K562 (cell line): Measurements from ENCODE around the gene KBTBD2. TPM values are rescaled to one million over a fixed set of nuclear protein-coding genes. Genes with fewer than 3 reads are reported as not detected.
A peak's percentile ranks its signal among the peaks of the same experiment; 100 is the strongest.

Experiments used
- L3MBTL2 ChIP-seq: fragments of 450-650 bp; IDR thresholded peaks from 2 replicates; pipeline ENCODE4 v1.6.1; 2016; ENCODE audit warnings: mild to moderate bottlenecking, moderate library complexity
- PKNOX1 ChIP-seq: fragments of 450-650 bp; IDR thresholded peaks from 2 replicates; pipeline ENCODE4 v1.6.1; 2016
- POLR2AphosphoS2 ChIP-seq: IDR thresholded peaks from 2 replicates; pipeline ENCODE4 v1.6.1; 2012; ENCODE audit warnings: low read length, improper control_type of control experiment
- POLR3G ChIP-seq: IDR thresholded peaks from 2 replicates; pipeline ENCODE4 v1.6.1; 2011; ENCODE audit not compliant: insufficient read length, insufficient replicate concordance; ENCODE audit errors: extremely low read depth
- RAD21 ChIP-seq, 2 experiments: fragments of 250-450 bp in 1 of 2; fragments of 450-650 bp in 1 of 2; sonication (Bioruptor Pico) in 1 of 2; formaldehyde crosslinking in 1 of 2; IDR thresholded peaks in 1 of 2; conservative IDR thresholded peaks in 1 of 2; 2 replicates each; pipeline versions ENCODE4 v1.4.0 to v1.8.0; 2020 to 2022; ENCODE audit warnings: mild to moderate bottlenecking in 2 of 2, moderate library complexity in 1 of 2
- REST ChIP-seq, 2 experiments: fragments of 450-650 bp; formaldehyde crosslinking in 1 of 2; IDR thresholded peaks; 2 replicates each; pipeline versions ENCODE4 v1.4.0 to v1.6.1; 2014 to 2020; ENCODE audit warnings: mild to moderate bottlenecking in 2 of 2, borderline replicate concordance in 1 of 2, low read depth in 1 of 2
- SAFB ChIP-seq: fragments of 200-400 bp; formaldehyde crosslinking; IDR thresholded peaks from 2 replicates; pipeline ENCODE4 v1.6.1; 2017; ENCODE audit warnings: low read depth, low read length, borderline replicate concordance
- SMC3 ChIP-seq: conservative IDR thresholded peaks from 2 replicates; pipeline ENCODE4 v1.6.1; 2011; ENCODE audit warnings: low read depth, low read length, improper control_type of control experiment; ENCODE audit not compliant: insufficient read depth
- SOX6 ChIP-seq: fragments of 450-650 bp; IDR thresholded peaks from 2 replicates; pipeline ENCODE4 v1.6.1; 2014; ENCODE audit warnings: mild to moderate bottlenecking
- TBL1XR1 ChIP-seq, 2 experiments: IDR thresholded peaks; 2 replicates each; pipeline ENCODE4 v1.6.1; 2012; ENCODE audit warnings: improper control_type of control experiment in 2 of 2, low read length in 2 of 2, mild to moderate bottlenecking in 1 of 2
- TFAP4 ChIP-seq: sonication (generic); formaldehyde crosslinking; IDR thresholded peaks from 2 replicates; pipeline ENCODE4 v1.8.0; 2022; ENCODE audit warnings: missing genetic modification reagents, mild to moderate bottlenecking, moderate library complexity, borderline replicate concordance
- polyA plus RNA-seq, 8 experiments: library from polyadenylated mRNA; depleted of rRNA in 4 of 8; stranded (reverse) in 5 of 8; unstranded in 3 of 8; fragments of >200 nt; fragmentation: Nextera tagmentation in 2 of 8; fragmentation: Illumina TruSeq in 1 of 8; extraction: Ambion mirVana in 2 of 8; extraction: Trizol in 1 of 8; gene quantifications; 2 replicates each; pipeline versions ENCODE4 v1.2.1 to v1.2.3, GENCODE V29; 2011 to 2014; ENCODE audit warnings: inconsistent platforms in 1 of 8, missing spikeins in 1 of 8
- total RNA-seq, 7 experiments: library from RNA; depleted of rRNA in 6 of 7; stranded (reverse); fragments of >200 nt in 6 of 7; fragmentation: Illumina TruSeq in 2 of 7; extraction: Trizol in 2 of 7; gene quantifications; 2 replicates each; pipeline versions ENCODE4 v1.2.1 to v1.2.3, GENCODE V29; 2011 to 2021; ENCODE audit warnings: low replicate concordance in 1 of 7

The KBTBD2 gene
- total and polyA plus RNA-seq, 9 of the 15 experiments (the other 6 are each of a cell fraction or from before 2014, with no cell fraction given): 22.8 to 62.2 (median 30.8) TPM

DNA sequence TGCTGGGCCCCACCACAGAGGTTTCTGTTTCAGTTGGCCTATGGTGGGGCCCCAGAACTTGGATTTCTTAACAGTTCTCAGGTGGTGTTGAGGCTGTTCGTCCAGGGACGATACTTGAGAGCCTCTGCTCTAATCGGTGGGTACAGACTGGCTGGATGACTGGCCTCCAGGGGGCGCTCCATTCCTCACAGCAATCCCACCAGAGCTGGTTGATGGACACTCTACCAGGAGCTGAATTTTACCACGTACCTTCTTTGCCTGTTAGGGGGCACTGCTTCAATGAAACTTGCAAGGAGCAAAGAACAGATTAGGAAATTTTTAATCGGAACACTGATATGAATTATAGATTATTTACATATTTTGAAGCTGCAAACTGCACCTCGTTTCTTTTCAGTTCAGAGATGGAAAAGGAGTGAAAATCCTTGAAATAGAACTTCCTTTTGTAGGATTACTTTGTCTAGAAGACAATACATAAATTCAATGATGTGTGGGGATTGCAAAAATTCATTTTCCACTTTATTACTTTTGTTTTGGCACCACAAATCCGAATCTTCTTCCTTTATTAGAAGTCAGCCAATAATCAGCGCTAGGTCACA, 44.8 kb downstream of the KBTBD2 start (continued):
- TF ChIP-seq REST (IDR thresholded peaks at IDR 0.05; ENCODE audit: borderline replicate concordance) (peak; percentile 76; the same call in 1 of the 2 replicates), REST (CRISPR knock-in tag; IDR thresholded peaks at IDR 0.05; ENCODE audit: low read depth) (no peak), TFAP4 (peak; percentile 21; the same call in 1 of the 2 replicates), SOX6 (0 out of 2 replicates have a peak, but pooled peaks have one; percentile 25), L3MBTL2 (peak; percentile 16; the same call in 1 of the 2 replicates), RAD21 (CRISPR knock-in tag; conservative IDR thresholded peaks at IDR 0.05 in 1 of 2, IDR thresholded peaks at IDR 0.05 in 1 of 2) (peak; percentile 74 to 85), PKNOX1 (peak; percentile 91), POLR3G (no peak), SMC3 (peak; percentile 66), TBL1XR1 (IDR thresholded peaks at IDR 0.05; ENCODE audit: low read length in 2 of 2) (peak in 1 of 2 experiments; percentile 23; a peak in 1 of 4 replicates), SAFB (no peak), POLR2AphosphoS2 (no peak)
